Stimulated activated CD4-positive, alpha-beta T cell treated with anti-CD3 and anti-CD28 coated beads, Interleukin-15, amount 100 ng/mL, for 24 hours (primary cell): ENCODE measurements around the gene AVP.
"Not testable (repeated sequence)": the region's sequence is repeated elsewhere in the genome, so short reads cannot be mapped to it uniquely, and the experiment has no call there.

Experiments
- DNase-seq: peaks from one replicate; pipeline ENCODE4 v3.0.0-alpha.2; 2020

The AVP gene

GRCh38 chr20:3084283-3084985 is at the start of gene AVP:
AVP (minus strand) TSS chr20:3084724; CDS start chr20:3084674, 50 bp downstream.
- no peak for DNase-seq

GRCh38 chr20:3134151-3134550 is 49.6 kb upstream of the AVP start:
- no peak for DNase-seq

GRCh38 chr20:3133155-3133554 is 48.6 kb upstream of the AVP start:
- DNase-seq, result no peak

- no peak for DNase-seq
These were observed 45.6 kb upstream of the AVP start for GRCh38 chr20:3130051-3130600.

- DNase-seq, result no peak
These were observed 44.6 kb upstream of the AVP start for GRCh38 chr20:3129094-3129493.

- no peak for DNase-seq
These were observed 43.9 kb upstream of the AVP start for GRCh38 chr20:3128275-3128984.

GRCh38 chr20:3126527-3126859 is 42.0 kb upstream of the AVP start:
- DNase-seq, result no peak

GRCh38 chr20:3125776-3126526 is 41.4 kb upstream of the AVP start:
- not testable (repeated sequence) for DNase-seq

GRCh38 chr20:3124773-3125560 is 40.4 kb upstream of the AVP start:
- not testable (repeated sequence) for DNase-seq

GRCh38 chr20:3124163-3124562 is 39.6 kb upstream of the AVP start:
- DNase-seq, result not testable (repeated sequence)

- DNase-seq, result no peak
These were observed 39.0 kb upstream of the AVP start for GRCh38 chr20:3123542-3123941.

- no peak for DNase-seq
These were observed 37.6 kb upstream of the AVP start for GRCh38 chr20:3121955-3122610.

GRCh38 chr20:3121271-3121911 is 36.9 kb upstream of the AVP start:
- DNase-seq, result no peak

- DNase-seq, result no peak
These were observed 34.5 kb upstream of the AVP start for GRCh38 chr20:3119044-3119443.

GRCh38 chr20:3117839-3118379 is 33.4 kb upstream of the AVP start:
- peak; percentile 63 for DNase-seq

- DNase-seq, result no peak
These were observed 31.8 kb upstream of the AVP start for GRCh38 chr20:3116341-3116740.

GRCh38 chr20:3115190-3116107 is 30.9 kb upstream of the AVP start:
- DNase-seq, result peak; percentile 22

- DNase-seq, result no peak
These were observed 27.5 kb upstream of the AVP start for GRCh38 chr20:3111995-3112394.

- no peak for DNase-seq
These were observed 27.0 kb upstream of the AVP start for GRCh38 chr20:3111507-3111906.
